Keratinocyte (primary cell): ENCODE measurements around the gene FXYD2. TPM values are rescaled to one million over a fixed set of nuclear protein-coding genes. Genes with fewer than 3 reads are reported as not detected.

ENCODE experiments used
- DNase-seq: peaks from one replicate; pipeline ENCODE4 v3.0.0-alpha.2; 2011; ENCODE audit warnings: low read depth, missing footprints, low spot score
- FAIRE-seq: peaks from 2 replicates; lab custom pipeline; 2011; peaks lifted over from hg19 to GRCh38; lab: Jason Lieb, UNC
- H2AFZ ChIP-seq: 2 replicates; pipeline ENCODE4 v1.6.0; 2012; ENCODE audit warnings: low read length, control low read depth, inconsistent platforms; ENCODE audit not compliant: control insufficient read depth
- H3K27ac ChIP-seq: 2 replicates; pipeline ENCODE4 v1.5.1; 2011; ENCODE audit warnings: low read length; ENCODE audit not compliant: control insufficient read depth, insufficient read depth
- H3K27me3 ChIP-seq: 3 replicates; pipeline ENCODE4 v1.6.0; 2011; ENCODE audit warnings: low read length; ENCODE audit not compliant: control insufficient read depth, insufficient read depth; ENCODE audit errors: extremely low read depth
- H3K36me3 ChIP-seq, 2 experiments: 2 replicates in 1 of 2; 3 replicates in 1 of 2; pipeline ENCODE4 v1.5.1; 2011; ENCODE audit warnings: low read length in 2 of 2, mild to moderate bottlenecking in 1 of 2; ENCODE audit not compliant: control insufficient read depth in 2 of 2, insufficient read depth in 2 of 2; ENCODE audit errors: extremely low read depth in 1 of 2
- H3K4me1 ChIP-seq: 3 replicates; pipeline ENCODE4 v1.5.1; 2011; ENCODE audit warnings: low read length; ENCODE audit not compliant: control insufficient read depth, insufficient read depth; ENCODE audit errors: extremely low read depth
- H3K4me2 ChIP-seq: 3 replicates; pipeline ENCODE4 v1.6.0; 2011; ENCODE audit warnings: low read depth, low read length; ENCODE audit not compliant: control insufficient read depth, insufficient read depth; ENCODE audit errors: extremely low read depth
- H3K4me3 ChIP-seq, 3 experiments: fragments of 200-600 bp in 1 of 3; sonication (generic) in 1 of 3; 2 replicates in 2 of 3; 3 replicates in 1 of 3; pipeline ENCODE4 v1.5.1; 2011 to 2016; ENCODE audit warnings: low read length in 3 of 3, mild to moderate bottlenecking in 3 of 3, control low read depth in 2 of 3, inconsistent platforms in 1 of 3, low read depth in 1 of 3, mixed read lengths in 1 of 3, mixed run types in 1 of 3, moderate library complexity in 1 of 3; ENCODE audit not compliant: control insufficient read depth in 2 of 3, insufficient read depth in 2 of 3; ENCODE audit errors: extremely low read depth in 1 of 3
- H3K79me2 ChIP-seq: 2 replicates; pipeline ENCODE4 v1.6.0; 2012; ENCODE audit warnings: low read length; ENCODE audit not compliant: control insufficient read depth, insufficient read depth
- H3K9ac ChIP-seq: 3 replicates; pipeline ENCODE4 v1.6.0; 2011; ENCODE audit warnings: low read length; ENCODE audit not compliant: control insufficient read depth, insufficient read depth; ENCODE audit errors: extremely low read depth
- H3K9me1 ChIP-seq: 3 replicates; pipeline ENCODE4 v1.6.0; 2011; ENCODE audit warnings: low read length; ENCODE audit not compliant: control insufficient read depth, insufficient read depth; ENCODE audit errors: extremely low read depth
- H3K9me3 ChIP-seq: 2 replicates; pipeline ENCODE4 v1.5.1; 2012; ENCODE audit warnings: low read depth, low read length; ENCODE audit not compliant: control insufficient read depth
- H4K20me1 ChIP-seq: 3 replicates; pipeline ENCODE4 v1.6.0; 2011; ENCODE audit warnings: low read length; ENCODE audit not compliant: control insufficient read depth, insufficient read depth; ENCODE audit errors: extremely low read depth
- EZH2 ChIP-seq: IDR thresholded peaks from one replicate; pipeline ENCODE4 v1.6.1; 2012; ENCODE audit warnings: inconsistent platforms, mild to moderate bottlenecking, low read length, moderate library complexity
- dilution Hi-C: fragments of 300-500 bp; cut with MboI; formaldehyde crosslinking; loops from one replicate; pipeline ENCODE4 v1.7.0; 2020; ENCODE audit warnings: low sequenced_read_pairs; ENCODE audit not compliant: extremely low pct_ligation_motif_present
- polyA plus RNA-seq, 5 experiments: library from polyadenylated mRNA; depleted of rRNA in 3 of 5; stranded (reverse) in 3 of 5; stranded (forward) in 1 of 5; unstranded in 1 of 5; fragments of >200 nt; gene quantifications; 1 replicate in 1 of 5; 2 replicates in 3 of 5; 3 replicates in 1 of 5; pipeline versions ENCODE4 v1.2.1 to v1.2.3, GENCODE V29; 2011 to 2012; ENCODE audit warnings: missing spikeins in 2 of 5, low read depth in 1 of 5, low replicate concordance in 1 of 5
- TF ChIP-seq, protein P1 (sequence below), 3 experiments: IDR thresholded peaks in 1 of 3; conservative IDR thresholded peaks in 1 of 3; optimal IDR thresholded peaks in 1 of 3; 2 replicates in 2 of 3; 3 replicates in 1 of 3; pipeline versions ENCODE3 to v1.5.1; 2011; ENCODE audit warnings: low read length in 3 of 3, mild to moderate bottlenecking in 3 of 3, moderate library complexity in 2 of 3, control low read depth in 1 of 3, inconsistent platforms in 1 of 3; ENCODE audit not compliant: insufficient read depth in 2 of 3; ENCODE audit errors: extremely low read depth in 1 of 3

Gene FXYD2
- polyA plus RNA-seq, 1 donor (not counting 4 experiments of a cell fraction or from before 2014, with no cell fraction given): not detected

DNA sequence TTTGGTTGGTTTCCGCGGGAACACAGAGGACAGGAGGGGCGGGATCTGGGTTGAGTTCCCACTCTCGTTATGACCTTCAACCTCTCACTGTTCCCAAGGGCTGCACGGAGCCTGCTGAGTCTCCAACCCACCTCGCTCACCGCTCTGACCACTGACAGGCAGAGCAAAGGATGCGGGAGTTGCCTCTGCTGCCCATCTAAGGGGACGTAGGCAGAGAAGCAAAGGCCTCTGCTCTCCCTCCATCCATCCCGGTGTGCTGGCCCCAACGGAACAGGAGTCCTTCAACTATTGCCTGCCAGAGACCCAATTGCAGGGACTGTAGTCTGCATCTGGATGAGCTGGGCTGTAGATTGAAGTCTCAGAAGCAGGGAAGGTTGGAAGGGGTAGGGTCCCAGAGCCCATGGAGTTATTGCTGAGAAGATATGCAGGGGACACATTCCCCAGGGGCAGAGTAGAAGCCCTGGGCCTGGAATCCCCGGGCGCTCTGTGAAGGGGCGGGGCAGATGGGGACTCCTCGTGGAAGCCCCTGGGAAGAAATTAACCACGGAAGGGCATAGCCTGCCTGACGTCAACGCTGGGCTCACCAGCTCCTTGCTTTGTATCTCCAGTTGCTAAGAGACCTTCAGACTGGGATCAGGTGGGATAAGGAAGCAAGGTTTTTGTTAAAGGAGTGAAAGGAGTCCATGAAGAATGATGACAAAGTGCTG lies 12.7 kb upstream of the FXYD2 start:
- Histone ChIP-seq H3K4me3 (no peak overlapping the region), H3K9me1 (no peaks in the 10 kb centered on the region), H3K36me3 (no peaks in the 10 kb centered on the region), H3K4me2 (no peak overlapping the region), H3K9me3 (no peaks in the 10 kb centered on the region), H4K20me1 (no peaks in the 10 kb centered on the region), H2AFZ (no peak overlapping the region), H3K4me1 (no peaks in the 10 kb centered on the region), H3K27ac (no peak overlapping the region), H3K79me2 (no peaks in the 10 kb centered on the region), H3K27me3 (peaks cover 43% of the 10 kb centered on the region), H3K9ac (no peak overlapping the region)
- dilution Hi-C loops: no loop called here
- FAIRE-seq (no peak), DNase-seq (no peak)
- no peak for TF ChIP-seq EZH2
- TF ChIP-seq, protein P1, sequence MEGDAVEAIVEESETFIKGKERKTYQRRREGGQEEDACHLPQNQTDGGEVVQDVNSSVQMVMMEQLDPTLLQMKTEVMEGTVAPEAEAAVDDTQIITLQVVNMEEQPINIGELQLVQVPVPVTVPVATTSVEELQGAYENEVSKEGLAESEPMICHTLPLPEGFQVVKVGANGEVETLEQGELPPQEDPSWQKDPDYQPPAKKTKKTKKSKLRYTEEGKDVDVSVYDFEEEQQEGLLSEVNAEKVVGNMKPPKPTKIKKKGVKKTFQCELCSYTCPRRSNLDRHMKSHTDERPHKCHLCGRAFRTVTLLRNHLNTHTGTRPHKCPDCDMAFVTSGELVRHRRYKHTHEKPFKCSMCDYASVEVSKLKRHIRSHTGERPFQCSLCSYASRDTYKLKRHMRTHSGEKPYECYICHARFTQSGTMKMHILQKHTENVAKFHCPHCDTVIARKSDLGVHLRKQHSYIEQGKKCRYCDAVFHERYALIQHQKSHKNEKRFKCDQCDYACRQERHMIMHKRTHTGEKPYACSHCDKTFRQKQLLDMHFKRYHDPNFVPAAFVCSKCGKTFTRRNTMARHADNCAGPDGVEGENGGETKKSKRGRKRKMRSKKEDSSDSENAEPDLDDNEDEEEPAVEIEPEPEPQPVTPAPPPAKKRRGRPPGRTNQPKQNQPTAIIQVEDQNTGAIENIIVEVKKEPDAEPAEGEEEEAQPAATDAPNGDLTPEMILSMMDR (optimal IDR thresholded peaks at IDR 0.05 in 1 of 3, IDR thresholded peaks at IDR 0.05 in 1 of 3, conservative IDR thresholded peaks at IDR 0.05 in 1 of 3; ENCODE audit: extremely low read depth in 1 of 3, insufficient read depth in 2 of 3, low read length in 3 of 3): no peak

DNA sequence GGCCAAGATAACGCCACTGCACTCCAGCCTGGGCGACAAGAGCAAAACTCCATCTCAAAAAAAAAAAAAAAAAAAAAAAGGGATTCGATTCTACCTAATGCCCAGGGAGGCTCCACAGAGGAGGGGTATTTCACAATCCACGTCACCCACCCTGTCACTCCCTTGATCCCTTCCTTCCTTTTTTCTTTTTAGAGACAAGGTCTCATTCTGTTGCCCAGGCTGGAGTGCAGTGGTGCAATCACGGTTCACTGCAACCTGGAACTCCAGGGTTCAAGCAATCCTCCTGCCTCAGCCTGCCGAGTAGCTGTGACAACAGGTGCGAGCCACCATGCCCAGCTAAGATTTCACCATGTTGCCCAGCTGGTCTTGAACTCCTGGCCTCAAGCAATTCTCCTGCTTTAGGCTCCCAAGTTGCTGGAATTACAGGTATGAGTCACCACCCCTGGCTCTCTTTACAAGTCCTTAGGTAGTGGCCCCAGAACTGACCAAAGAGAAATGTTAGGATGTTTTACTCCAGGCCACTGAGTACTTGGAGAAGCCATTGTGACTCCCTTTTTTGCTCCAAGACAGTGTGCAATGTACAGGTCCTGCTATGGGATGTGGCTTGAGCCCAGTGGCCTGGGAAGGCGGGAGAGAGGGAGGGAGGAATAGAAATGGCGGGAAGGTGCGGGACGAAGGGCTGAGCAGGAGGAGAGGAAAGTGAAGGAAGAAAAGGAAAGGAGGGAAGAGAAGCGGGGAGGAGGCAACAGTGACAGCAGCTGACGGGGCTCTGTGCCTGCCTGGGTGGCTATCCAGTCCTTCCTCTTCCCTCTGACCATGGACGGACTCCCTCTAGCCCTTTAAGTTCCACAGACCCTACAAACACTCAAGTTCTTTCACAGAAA lies 11.8 kb upstream of the FXYD2 start:
- Histone ChIP-seq H4K20me1 (no peaks in the 10 kb centered on the region), H2AFZ (no peak overlapping the region), H3K4me2 (no peak overlapping the region), H3K36me3 (no peaks in the 10 kb centered on the region), H3K27ac (no peak overlapping the region), H3K4me3 (no peak overlapping the region), H3K27me3 (peaks cover 43% of the 10 kb centered on the region), H3K9ac (no peak overlapping the region), H3K9me3 (no peaks in the 10 kb centered on the region), H3K4me1 (no peaks in the 10 kb centered on the region), H3K79me2 (no peaks in the 10 kb centered on the region), H3K9me1 (no peaks in the 10 kb centered on the region)
- dilution Hi-C loops: no loop called here
- FAIRE-seq (no peak), DNase-seq (no peak)
- TF ChIP-seq, protein P1 (optimal IDR thresholded peaks at IDR 0.05 in 1 of 3, IDR thresholded peaks at IDR 0.05 in 1 of 3, conservative IDR thresholded peaks at IDR 0.05 in 1 of 3; ENCODE audit: extremely low read depth in 1 of 3, insufficient read depth in 2 of 3, low read length in 3 of 3): no peak
- no peak for TF ChIP-seq EZH2
